ENCODE measurements around the gene MDGA2. TPM values are rescaled to one million over a fixed set of nuclear protein-coding genes. Genes with fewer than 3 reads are reported as not detected.

MDGA2 gene
- total RNA-seq, 2 donors from 2014 or later, result not detected

DNA sequence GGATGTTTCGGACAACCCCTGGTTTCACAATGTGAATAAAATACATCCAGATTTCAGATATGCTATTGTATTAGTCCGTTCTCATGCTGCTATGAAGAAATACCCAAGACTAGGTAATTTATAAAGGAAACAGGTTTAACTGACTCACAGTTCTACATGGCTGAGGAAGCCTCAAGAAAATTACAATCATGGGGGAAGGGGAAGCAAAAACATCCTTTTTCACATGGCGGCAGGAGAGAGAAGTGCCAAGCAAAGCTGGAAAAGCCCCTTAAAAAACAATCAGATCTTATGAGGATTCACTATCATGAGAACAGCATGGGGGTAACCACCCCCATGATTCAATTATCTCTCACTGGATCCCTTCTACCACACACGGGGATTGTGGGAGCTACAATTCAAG lies 451.7 kb downstream of the MDGA2 start:
- 55 to 71% methylated on average over 4 of the region's 4 CpGs for WGBS, 2 donors
- no peaks in the 10 kb centered on the region for H3K27me3 ChIP-seq
- intact Hi-C loops (cut with DNase I), result no loop called here
- ATAC-seq (no peak), DNase-seq (no peak)
- no peak overlapping the region for H3K4me3 ChIP-seq
- no peaks in the 10 kb centered on the region for H3K36me3 ChIP-seq (replicated peaks in 1 of 2; ENCODE audit: insufficient read depth in 1 of 2, low read depth in 2 of 2)
- H3K9me3 ChIP-seq, result no peaks in the 10 kb centered on the region
- H3K4me1 ChIP-seq, result no peaks in the 10 kb centered on the region
- TF ChIP-seq, protein P1, sequence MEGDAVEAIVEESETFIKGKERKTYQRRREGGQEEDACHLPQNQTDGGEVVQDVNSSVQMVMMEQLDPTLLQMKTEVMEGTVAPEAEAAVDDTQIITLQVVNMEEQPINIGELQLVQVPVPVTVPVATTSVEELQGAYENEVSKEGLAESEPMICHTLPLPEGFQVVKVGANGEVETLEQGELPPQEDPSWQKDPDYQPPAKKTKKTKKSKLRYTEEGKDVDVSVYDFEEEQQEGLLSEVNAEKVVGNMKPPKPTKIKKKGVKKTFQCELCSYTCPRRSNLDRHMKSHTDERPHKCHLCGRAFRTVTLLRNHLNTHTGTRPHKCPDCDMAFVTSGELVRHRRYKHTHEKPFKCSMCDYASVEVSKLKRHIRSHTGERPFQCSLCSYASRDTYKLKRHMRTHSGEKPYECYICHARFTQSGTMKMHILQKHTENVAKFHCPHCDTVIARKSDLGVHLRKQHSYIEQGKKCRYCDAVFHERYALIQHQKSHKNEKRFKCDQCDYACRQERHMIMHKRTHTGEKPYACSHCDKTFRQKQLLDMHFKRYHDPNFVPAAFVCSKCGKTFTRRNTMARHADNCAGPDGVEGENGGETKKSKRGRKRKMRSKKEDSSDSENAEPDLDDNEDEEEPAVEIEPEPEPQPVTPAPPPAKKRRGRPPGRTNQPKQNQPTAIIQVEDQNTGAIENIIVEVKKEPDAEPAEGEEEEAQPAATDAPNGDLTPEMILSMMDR (IDR thresholded peaks at IDR 0.05), result no peak
- no peak for TF ChIP-seq POLR2A (IDR thresholded peaks at IDR 0.05)
- H3K27ac ChIP-seq, result no peak overlapping the region

DNA sequence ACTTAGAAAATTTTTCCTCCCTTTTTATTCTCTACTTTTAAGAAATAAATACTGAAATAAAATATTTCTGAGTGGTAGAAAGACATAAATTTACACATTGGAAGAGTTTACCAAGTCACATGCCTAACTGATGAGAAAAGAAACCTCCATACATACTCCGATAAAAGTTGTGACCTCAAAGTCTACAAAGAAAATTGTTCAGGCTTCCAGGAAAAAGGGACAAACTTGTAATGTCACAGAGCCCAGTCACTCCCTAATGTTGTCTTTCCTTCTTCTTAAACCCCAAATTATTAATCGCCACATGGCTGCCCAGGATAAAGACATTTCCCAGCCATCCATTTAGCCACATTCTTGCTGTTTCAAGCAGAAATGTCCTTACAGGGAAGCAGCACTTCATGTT lies 455.3 kb downstream of the MDGA2 start:
- TF ChIP-seq, protein P1 (IDR thresholded peaks at IDR 0.05), result no peak
- TF ChIP-seq POLR2A (IDR thresholded peaks at IDR 0.05), result no peak
- Histone ChIP-seq H3K4me3 (no peak overlapping the region), H3K27ac (no peak overlapping the region), H3K27me3 (no peaks in the 10 kb centered on the region), H3K36me3 (replicated peaks in 1 of 2; ENCODE audit: insufficient read depth in 1 of 2, low read depth in 2 of 2) (no peaks in the 10 kb centered on the region), H3K9me3 (no peaks in the 10 kb centered on the region), H3K4me1 (no peaks in the 10 kb centered on the region)
- no peak for ATAC-seq
- no peak for DNase-seq
- intact Hi-C loops (cut with DNase I), result no loop called here
- 62 to 74% methylated on average over 2 of the region's 2 CpGs for WGBS, 2 donors

DNA sequence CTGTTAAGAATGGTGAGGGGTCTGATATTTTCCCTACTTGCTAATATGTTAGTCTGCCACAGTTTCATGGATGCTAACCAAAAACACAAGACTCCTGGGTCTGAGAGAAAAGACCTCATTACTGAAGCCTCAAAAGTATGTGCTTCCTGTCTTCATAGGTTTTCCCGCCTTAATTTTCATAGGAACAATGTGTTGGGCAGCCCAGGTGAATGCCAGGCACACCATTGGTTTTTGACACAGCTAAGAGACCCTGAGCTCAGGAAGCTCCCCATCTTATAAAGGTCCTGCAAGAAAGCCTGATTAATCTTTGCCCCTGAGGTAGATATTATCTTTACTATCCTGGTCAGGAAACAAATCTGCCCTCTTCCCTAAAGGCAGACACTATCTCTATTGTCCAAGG lies 464.1 kb downstream of the MDGA2 start:
- no peaks in the 10 kb centered on the region for H3K4me1 ChIP-seq
- no peak for DNase-seq
- intact Hi-C loops (cut with DNase I), result no loop called here
- H3K27me3 ChIP-seq, result no peaks in the 10 kb centered on the region
- H3K27ac ChIP-seq, result no peak overlapping the region
- ATAC-seq, result no peak
- H3K9me3 ChIP-seq, result no peaks in the 10 kb centered on the region
- H3K4me3 ChIP-seq, result no peak overlapping the region
- TF ChIP-seq POLR2A (IDR thresholded peaks at IDR 0.05), result no peak
- TF ChIP-seq, protein P1 (IDR thresholded peaks at IDR 0.05), result no peak
- no peaks in the 10 kb centered on the region for H3K36me3 ChIP-seq (replicated peaks in 1 of 2; ENCODE audit: insufficient read depth in 1 of 2, low read depth in 2 of 2)
- WGBS, 2 donors, result 56 to 71% methylated on average over 1 of the region's 1 CpG

DNA sequence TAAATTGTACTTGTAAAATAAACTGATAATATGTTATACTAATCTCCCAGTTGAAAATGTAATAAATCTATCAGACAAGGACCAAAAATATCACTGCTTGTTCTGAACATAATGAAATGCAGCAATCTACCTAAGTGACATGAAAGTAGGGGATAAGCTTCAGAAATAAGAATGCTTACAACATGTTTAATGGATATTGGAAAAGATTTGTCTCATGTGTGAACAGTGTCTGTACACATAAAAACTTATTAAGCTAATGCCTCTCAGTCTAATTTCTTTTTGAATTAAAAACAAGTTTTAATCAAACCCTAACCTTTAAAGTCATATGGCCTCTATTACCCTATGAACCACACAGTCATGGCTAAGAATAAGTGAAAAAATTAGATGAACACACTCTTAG lies 465.3 kb downstream of the MDGA2 start:
- no peaks in the 10 kb centered on the region for H3K27me3 ChIP-seq
- H3K9me3 ChIP-seq, result no peaks in the 10 kb centered on the region
- no peak for ATAC-seq
- no peaks in the 10 kb centered on the region for H3K36me3 ChIP-seq (replicated peaks in 1 of 2; ENCODE audit: insufficient read depth in 1 of 2, low read depth in 2 of 2)
- DNase-seq, result no peak
- intact Hi-C loops (cut with DNase I), result no loop called here
- no peak overlapping the region for H3K27ac ChIP-seq
- no peak overlapping the region for H3K4me3 ChIP-seq
- TF ChIP-seq, protein P1 (IDR thresholded peaks at IDR 0.05), result no peak
- TF ChIP-seq POLR2A (IDR thresholded peaks at IDR 0.05), result no peak
- H3K4me1 ChIP-seq, result no peaks in the 10 kb centered on the region

- Histone ChIP-seq H3K4me3 (no peak overlapping the region), H3K9me3 (no peaks in the 10 kb centered on the region), H3K27me3 (no peaks in the 10 kb centered on the region), H3K27ac (no peak overlapping the region), H3K36me3 (replicated peaks in 1 of 2; ENCODE audit: insufficient read depth in 1 of 2, low read depth in 2 of 2) (no peaks in the 10 kb centered on the region), H3K4me1 (no peaks in the 10 kb centered on the region)
- 59 to 78% methylated on average over 2 of the region's 2 CpGs for WGBS, 2 donors
- ATAC-seq (no peak), DNase-seq (no peak)
- intact Hi-C loops (cut with DNase I), result no loop called here
- TF ChIP-seq POLR2A (IDR thresholded peaks at IDR 0.05), result no peak
- TF ChIP-seq, protein P1 (IDR thresholded peaks at IDR 0.05), result no peak
These were observed 467.0 kb downstream of the MDGA2 start for GRCh38 chr14:47208434-47208833.
